ENCODE data around the gene ZNF268. TPM values are rescaled to one million over a fixed set of nuclear protein-coding genes. Genes with fewer than 3 reads are reported as not detected.
A peak's percentile ranks its signal among the peaks of the same experiment; 100 is the strongest.

The ZNF268 gene
- total and polyA plus RNA-seq, 2 of the 8 experiments (the other 6 are each of a cell fraction or from before 2014, with no cell fraction given), result 6.3 to 22.3 TPM

- TF ChIP-seq NRF1 (IDR thresholded peaks at IDR 0.05; ENCODE audit: low read depth, low read length), result no peak
- no peak for TF ChIP-seq ZNF274 (IDR thresholded peaks at IDR 0.05; ENCODE audit: borderline replicate concordance, extremely low read depth, low read length)
- no peak for TF ChIP-seq EZH2 (IDR thresholded peaks at IDR 0.05; ENCODE audit: low read depth, low read length, severe bottlenecking)
- TF ChIP-seq CEBPB (IDR thresholded peaks at IDR 0.05; ENCODE audit: low read depth, low read length), result peak; percentile 84
- TF ChIP-seq PHF8 (conservative IDR thresholded peaks at IDR 0.05; ENCODE audit: low read depth, low read length), result peak; percentile 96
- TF ChIP-seq ATF3 (IDR thresholded peaks at IDR 0.05; ENCODE audit: insufficient read depth, low read depth, low read length), result peak; percentile 96
- no peak for TF ChIP-seq MAX (IDR thresholded peaks at IDR 0.05)
- TF ChIP-seq CTCF (IDR thresholded peaks at IDR 0.05; ENCODE audit: control extremely low read depth in 1 of 3, insufficient read depth in 1 of 3, low read depth in 1 of 3, low read length in 3 of 3), result peak; percentile 78 to 80 (median 80)
- no peak for TF ChIP-seq RBBP5 (IDR thresholded peaks at IDR 0.05; ENCODE audit: borderline replicate concordance, low read depth, low read length)
- no peak for TF ChIP-seq USF2 (IDR thresholded peaks at IDR 0.05; ENCODE audit: low read length)
- no peak for TF ChIP-seq SUZ12 (IDR thresholded peaks at IDR 0.05; ENCODE audit: low read length)
- peak; percentile 99 for TF ChIP-seq CREB1 (IDR thresholded peaks at IDR 0.05)
- TF ChIP-seq EP300 (IDR thresholded peaks at IDR 0.05; ENCODE audit: borderline replicate concordance in 1 of 2, low read depth in 2 of 2, low read length in 2 of 2), result peak in 1 of 2 experiments; percentile 59; a peak in 1 of 3 replicates
- no peak for TF ChIP-seq MAFK (IDR thresholded peaks at IDR 0.05; ENCODE audit: low read depth, low read length)
- peak; percentile 73 for TF ChIP-seq JUND (IDR thresholded peaks at IDR 0.05; ENCODE audit: low read length)
- peak in 1 of 2 experiments; percentile 97; a peak in 2 of 4 replicates for TF ChIP-seq SIN3A (conservative IDR thresholded peaks at IDR 0.05 in 1 of 2, IDR thresholded peaks at IDR 0.05 in 1 of 2; ENCODE audit: low read depth in 1 of 2, low read length in 2 of 2)
- TF ChIP-seq TAF1 (IDR thresholded peaks at IDR 0.05; ENCODE audit: low read depth, low read length), result peak; percentile 92
- no peak for TF ChIP-seq NANOG (IDR thresholded peaks at IDR 0.05; ENCODE audit: insufficient read depth, low read depth, low read length, poor library complexity, severe bottlenecking)
- TF ChIP-seq FOSL1 (IDR thresholded peaks at IDR 0.05; ENCODE audit: insufficient read depth, low read depth, low read length), result no peak
These were observed at the start of gene ZNF268 (continued) for GRCh38 chr12:133181238-133181959.

Measured in H1 (cell line).